ENCODE measurements around the gene RFX3.

Gene RFX3

DNA sequence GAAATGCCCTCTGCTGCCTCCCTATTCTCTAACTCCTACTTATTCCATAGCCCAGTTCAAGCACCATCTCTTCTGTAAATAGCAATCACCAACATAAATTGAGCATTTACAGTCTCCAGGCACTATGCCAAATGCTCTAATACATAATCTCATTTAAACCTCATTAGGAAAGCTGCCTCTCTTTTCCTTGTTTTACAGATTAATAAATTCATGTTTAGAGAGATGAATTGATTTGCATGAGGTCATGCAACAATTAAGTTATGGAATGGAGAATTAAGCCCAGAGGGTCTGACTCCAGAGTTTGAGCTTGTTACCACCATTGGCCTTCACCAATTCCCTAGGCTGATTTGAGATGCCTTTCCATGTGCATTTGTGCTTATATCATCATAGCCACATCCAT lies 23.4 kb upstream of the RFX3 start:
- Histone ChIP-seq H3K9me3 (no peaks in the 10 kb centered on the region), H3K27me3 (no peaks in the 10 kb centered on the region)
- no peak for TF ChIP-seq CTCF (IDR thresholded peaks at IDR 0.05)

DNA sequence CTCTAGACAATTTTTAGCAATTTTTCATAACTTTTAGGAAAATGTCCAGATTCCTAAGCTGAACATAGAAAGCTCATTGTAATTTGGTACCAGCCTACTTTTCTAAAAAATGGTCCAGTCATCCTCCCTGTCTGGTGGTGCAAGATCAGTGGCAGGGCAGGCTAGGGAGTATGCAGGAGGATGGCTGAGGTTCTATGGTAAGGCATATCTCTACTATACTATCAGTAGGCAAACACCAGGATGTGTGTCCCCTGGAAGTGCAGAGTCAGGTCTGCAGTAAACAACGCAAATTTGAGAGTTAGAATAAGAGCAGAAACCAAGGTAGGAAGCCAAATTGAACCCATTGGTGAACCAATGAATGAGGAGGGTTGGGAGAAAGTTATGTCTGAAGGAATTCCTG lies 22.8 kb upstream of the RFX3 start:
- DNase-seq, result no peak
- Histone ChIP-seq H3K4me1 (no peaks in the 10 kb centered on the region), H3K27me3 (no peaks in the 10 kb centered on the region), H3K4me3 (no peak overlapping the region), H3K9me3 (no peaks in the 10 kb centered on the region), H3K27ac (no peak overlapping the region), H3K36me3 (peaks cover 4 to 12% (median 6%) of the 10 kb centered on the region in 3 donors)
- no peak for TF ChIP-seq CTCF (IDR thresholded peaks at IDR 0.05)
- intact Hi-C loops (cut with DNase I; ENCODE audit: low total_unique reads), result no loop called here

More for the DNA sequence above, 23.4 kb upstream of the RFX3 start:
- Histone ChIP-seq H3K27ac (no peak overlapping the region), H3K4me3 (no peak overlapping the region), H3K36me3 (peaks cover 4 to 12% (median 6%) of the 10 kb centered on the region in 3 donors), H3K4me1 (no peaks in the 10 kb centered on the region)
- intact Hi-C loops (cut with DNase I; ENCODE audit: low total_unique reads), result no loop called here
- DNase-seq, result no peak

- no peak for DNase-seq
- no peak for TF ChIP-seq CTCF (IDR thresholded peaks at IDR 0.05)
- H3K27me3 ChIP-seq, result no peaks in the 10 kb centered on the region
- no peak overlapping the region for H3K27ac ChIP-seq
- intact Hi-C loops (cut with DNase I; ENCODE audit: low total_unique reads), result no loop called here
- no peaks in the 10 kb centered on the region for H3K9me3 ChIP-seq
- H3K36me3 ChIP-seq, result no peaks in the 10 kb centered on the region
- no peak overlapping the region for H3K4me3 ChIP-seq
- H3K4me1 ChIP-seq, result no peaks in the 10 kb centered on the region
Observed at GRCh38 chr9:3541206-3541605, 15.4 kb upstream of the RFX3 start.

- Histone ChIP-seq H3K27ac (no peak overlapping the region), H3K4me3 (no peak overlapping the region), H3K36me3 (no peaks in the 10 kb centered on the region), H3K9me3 (no peaks in the 10 kb centered on the region), H3K4me1 (no peaks in the 10 kb centered on the region), H3K27me3 (no peaks in the 10 kb centered on the region)
- no peak for TF ChIP-seq CTCF (IDR thresholded peaks at IDR 0.05)
- intact Hi-C loops (cut with DNase I; ENCODE audit: low total_unique reads), result no loop called here
- DNase-seq, result no peak
Observed at GRCh38 chr9:3534614-3535404, 9.0 kb upstream of the RFX3 start.

DNA sequence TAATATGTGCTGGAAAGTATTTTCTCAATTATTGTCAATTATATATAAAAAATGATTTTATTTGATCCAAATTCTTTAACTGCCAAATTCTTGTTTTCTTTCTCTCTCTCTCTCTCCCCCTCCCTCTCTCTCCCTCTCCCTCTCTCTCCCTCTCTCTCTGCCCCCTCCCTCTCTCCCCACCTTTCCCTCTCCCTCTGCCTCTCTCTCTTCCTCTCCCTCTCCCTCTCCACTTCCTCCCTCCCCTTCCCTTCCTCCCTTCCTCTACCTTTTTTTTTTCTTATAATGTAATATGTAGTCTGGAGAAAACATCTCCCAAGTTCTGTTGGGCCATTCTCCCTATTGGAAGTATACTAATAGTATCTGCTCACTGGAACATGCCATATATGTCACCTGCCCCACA lies 6.4 kb upstream of the RFX3 start:
- Histone ChIP-seq H3K27ac (no peak overlapping the region), H3K27me3 (no peaks in the 10 kb centered on the region), H3K36me3 (no peaks in the 10 kb centered on the region), H3K4me3 (no peak overlapping the region), H3K9me3 (no peaks in the 10 kb centered on the region), H3K4me1 (peaks cover 0 to 18% (median 5%) of the 10 kb centered on the region in 4 donors)
- DNase-seq, result no peak
- intact Hi-C loops (cut with DNase I; ENCODE audit: low total_unique reads), result no loop called here
- no peak for TF ChIP-seq CTCF (IDR thresholded peaks at IDR 0.05)
